GM10266 (cell line): ENCODE measurements around the gene DPH7.
"Not testable (repeated sequence)": the region's sequence is repeated elsewhere in the genome, so short reads cannot be mapped to it uniquely, and the experiment has no call there.

Experiments used
- DNase-seq: peaks from one replicate; pipeline ENCODE4 v3.0.0; 2012; ENCODE audit errors: extremely low spot score
- TF ChIP-seq, protein P1 (sequence below): IDR thresholded peaks from 2 replicates; pipeline ENCODE4 v1.5.1; 2012; ENCODE audit warnings: mild to moderate bottlenecking, low read depth; ENCODE audit not compliant: control insufficient read depth, insufficient read depth; ENCODE audit errors: missing control alignments

DPH7 gene

DNA sequence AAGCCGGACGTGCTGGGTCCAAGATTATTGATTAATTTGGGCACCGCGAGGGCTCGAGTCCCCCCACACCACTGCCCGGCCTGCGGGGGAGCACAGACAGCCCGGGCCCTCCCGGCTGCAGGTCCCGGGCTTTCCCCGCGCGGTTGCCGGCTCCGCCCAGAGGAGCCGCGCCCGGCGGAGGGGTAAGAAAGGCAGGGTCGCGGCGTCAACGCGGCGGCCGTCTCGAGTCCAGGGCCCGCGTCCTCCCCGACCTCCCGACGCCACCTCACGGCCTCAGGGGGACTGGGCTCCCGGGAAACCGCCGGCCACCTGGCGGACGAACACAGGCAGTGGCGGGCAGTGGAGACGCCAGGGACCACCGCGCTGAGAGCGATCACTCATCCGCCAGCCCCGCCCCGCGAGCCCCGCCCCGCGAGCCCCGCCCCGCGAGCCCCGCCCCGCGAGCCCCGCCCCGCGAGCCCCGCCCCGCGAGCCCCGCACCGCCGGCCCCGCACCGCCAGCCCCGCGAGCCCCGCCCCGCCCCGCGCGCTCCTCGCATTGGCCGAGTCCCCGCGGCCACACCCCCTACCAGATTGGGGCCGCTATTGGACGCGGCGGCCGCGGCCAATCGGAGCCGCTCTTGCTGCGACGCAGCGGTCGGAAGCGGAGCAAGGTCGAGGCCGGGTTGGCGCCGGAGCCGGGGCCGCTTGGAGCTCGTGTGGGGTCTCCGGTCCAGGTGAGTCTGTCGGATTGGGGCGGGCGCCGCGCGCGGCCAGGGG is 27.3 kb downstream of the DPH7 start, which contains the start of gene MRPL41:
Gene MRPL41, plus strand, starts transcription at position 616 of the 758 bp plus-strand sequence. CDS start 203 bp downstream, outside the sequence.
- TF ChIP-seq, protein P1, sequence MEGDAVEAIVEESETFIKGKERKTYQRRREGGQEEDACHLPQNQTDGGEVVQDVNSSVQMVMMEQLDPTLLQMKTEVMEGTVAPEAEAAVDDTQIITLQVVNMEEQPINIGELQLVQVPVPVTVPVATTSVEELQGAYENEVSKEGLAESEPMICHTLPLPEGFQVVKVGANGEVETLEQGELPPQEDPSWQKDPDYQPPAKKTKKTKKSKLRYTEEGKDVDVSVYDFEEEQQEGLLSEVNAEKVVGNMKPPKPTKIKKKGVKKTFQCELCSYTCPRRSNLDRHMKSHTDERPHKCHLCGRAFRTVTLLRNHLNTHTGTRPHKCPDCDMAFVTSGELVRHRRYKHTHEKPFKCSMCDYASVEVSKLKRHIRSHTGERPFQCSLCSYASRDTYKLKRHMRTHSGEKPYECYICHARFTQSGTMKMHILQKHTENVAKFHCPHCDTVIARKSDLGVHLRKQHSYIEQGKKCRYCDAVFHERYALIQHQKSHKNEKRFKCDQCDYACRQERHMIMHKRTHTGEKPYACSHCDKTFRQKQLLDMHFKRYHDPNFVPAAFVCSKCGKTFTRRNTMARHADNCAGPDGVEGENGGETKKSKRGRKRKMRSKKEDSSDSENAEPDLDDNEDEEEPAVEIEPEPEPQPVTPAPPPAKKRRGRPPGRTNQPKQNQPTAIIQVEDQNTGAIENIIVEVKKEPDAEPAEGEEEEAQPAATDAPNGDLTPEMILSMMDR: peak; percentile 54
- peak; percentile 99 for DNase-seq

DNA sequence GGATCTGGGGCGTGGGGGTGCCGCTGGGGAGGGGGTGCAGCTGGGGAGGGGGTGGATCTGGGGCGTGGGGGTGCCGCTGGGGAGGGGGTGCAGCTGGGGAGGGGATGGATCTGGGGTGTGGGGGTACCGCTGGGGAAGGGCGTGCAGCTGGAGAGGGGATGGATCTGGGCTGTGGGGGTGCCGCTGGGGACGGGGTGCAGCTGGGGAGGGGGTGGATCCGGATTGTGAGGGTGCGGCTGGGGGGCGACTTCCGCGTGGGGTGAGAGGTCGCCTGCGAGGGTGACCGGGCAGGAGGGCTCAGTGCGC is 27.8 kb downstream of the DPH7 start:
- DNase-seq: not testable (repeated sequence)

DNA sequence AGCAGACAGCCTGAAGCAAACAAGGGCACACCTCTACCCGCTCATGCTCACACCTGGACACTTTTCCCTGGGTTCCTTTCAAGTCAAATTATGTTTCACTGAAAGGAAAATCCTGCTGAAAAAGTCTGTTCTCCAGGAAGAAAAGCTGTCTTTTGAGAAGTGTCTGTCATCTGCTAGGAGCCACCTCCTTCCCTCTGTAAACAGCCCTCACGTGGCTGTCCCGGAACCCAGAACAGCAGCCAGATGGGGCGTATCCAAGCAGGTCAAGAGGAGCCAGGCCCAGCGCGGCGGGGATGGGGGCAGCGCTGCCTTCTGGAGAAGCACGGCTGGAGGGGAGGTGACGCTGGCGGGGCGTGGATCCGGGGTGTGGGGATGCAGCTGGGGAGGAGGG is 28.5 kb downstream of the DPH7 start, which contains the start of gene PNPLA7:
Gene PNPLA7, minus strand, starts transcription at position 172 of the 391 bp plus-strand sequence. CDS start 205 bp downstream, outside the sequence.
- peak; percentile 78 for DNase-seq
- TF ChIP-seq, protein P1: no peak

DNA sequence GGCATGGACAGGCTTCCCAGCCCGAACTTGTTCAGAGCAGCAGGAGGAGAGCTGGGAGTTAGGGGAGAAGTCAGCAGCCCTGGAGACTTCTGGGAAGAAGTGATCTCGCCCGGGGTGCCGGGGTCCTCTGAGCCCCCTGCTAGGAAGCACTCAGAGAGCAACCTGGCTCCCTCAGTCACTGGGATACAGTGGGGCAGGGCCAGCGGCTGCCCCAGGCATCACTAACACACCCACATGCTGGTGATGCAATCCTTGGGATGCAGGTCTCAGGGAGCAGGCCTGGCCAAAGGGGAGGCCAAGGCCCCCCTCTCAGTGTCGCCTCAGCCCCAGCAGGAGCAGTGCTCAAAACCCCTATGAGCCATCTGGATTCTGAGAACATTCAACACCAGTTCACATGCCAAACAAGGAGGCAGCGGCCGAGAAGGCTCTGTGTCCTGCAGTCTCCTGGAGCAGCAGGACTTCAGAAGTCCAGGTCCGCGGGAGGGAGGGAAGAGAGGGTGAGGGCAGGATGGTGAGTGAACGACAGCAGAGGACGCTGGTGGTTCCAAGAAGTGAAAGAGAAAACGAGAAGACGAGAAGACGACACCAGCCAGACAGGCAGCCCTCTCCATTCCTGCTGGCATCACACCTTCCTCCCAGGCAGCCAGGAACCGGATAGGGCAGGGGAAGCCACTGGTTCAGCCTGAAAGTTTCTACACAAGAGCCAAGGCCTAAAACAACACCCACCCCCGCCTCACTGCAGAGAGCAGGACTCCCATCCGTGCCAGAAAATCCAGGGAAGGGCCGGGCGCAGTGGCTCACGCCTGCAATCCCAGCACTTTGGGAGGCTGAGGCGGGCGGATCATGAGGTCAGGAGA is 30.8 kb downstream of the DPH7 start:
- no peak for DNase-seq
- TF ChIP-seq, protein P1: no peak

DNA sequence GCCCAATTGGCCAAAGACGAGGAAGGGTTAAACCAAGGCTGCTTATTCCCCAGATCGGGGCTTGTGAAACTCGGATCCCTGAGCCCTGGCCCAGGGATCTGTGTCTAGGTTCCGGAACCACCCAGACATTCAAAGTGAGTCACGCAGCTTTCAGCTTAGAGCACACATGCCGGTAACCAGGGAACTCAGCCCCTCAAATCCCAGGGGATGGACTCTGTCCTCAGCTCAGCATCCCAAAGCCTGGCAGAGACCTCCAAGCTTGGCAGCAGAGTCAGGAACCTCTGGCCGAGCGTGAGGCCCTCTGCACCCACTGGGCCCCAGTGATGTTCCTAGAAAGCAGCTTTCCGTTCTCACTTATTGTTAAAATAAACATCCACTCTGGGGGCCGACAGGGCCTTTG is 33.6 kb downstream of the DPH7 start:
- TF ChIP-seq, protein P1: no peak
- no peak for DNase-seq

DNA sequence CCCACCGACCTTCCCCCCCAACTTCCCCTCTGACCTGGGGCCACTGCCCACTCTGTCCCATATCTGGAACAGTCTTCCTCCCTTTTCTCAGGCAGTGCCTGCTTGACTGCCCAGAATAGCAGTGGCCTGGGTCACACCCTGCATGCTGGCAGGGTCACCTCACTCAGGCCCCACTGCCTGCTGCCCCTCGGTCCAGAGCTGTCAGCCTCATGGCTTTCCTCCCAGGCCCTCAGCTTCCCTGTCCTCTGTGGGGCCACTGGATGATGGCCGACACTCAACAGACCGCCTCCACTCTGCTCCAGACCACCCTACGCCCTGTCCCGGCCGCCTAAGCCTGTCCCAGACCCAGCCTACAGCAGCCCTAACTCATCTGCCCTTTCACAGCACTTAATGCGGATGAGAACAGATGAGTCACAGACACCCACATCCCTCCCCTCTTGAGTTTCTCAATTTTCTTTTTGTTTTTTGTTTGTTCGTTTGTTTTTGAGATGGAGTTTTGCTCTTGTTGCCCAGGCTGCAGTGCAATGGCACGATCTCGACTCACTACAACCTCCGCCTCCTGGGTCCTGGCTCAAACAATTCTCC is 34.5 kb downstream of the DPH7 start:
- no peak for DNase-seq
- TF ChIP-seq, protein P1: no peak

DNA sequence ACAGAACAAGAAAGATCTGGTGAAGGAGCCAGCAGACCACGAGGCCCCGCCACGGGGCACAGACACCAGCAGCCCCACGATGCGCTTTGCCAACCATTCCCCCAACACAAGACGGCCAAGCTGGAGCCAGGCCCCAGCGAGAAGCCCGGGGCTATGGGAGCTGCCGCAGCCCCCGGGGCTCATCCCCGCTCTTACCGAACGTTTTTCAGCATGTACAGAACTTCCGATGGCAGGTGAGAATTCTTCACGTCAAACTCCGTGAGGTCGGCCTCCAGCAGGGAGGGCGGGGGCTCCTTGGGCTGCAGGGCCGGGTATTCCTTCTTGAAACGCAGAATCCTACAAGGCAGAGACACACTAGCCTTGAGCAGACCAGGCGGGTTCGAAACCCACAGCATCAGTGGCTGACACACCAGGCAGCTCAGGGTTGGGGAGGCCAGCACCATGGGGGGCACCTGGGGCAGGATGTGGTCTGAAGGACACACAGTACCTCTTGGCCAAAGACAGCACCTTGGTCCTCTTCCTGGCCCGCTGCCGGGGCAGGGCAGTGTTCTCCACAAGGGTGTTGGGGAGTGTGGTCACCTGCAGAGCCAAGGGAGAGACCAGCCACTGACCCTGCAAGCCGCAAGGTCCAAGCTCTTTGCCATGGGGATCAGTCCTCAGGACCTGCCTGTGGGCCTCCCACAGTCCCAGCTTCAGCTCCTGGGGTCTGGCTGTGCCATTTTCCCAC is 35.3 kb downstream of the DPH7 start:
- DNase-seq: no peak
- TF ChIP-seq, protein P1: no peak
